HL-60 (cell line): ENCODE measurements around the gene LRRC8B.

Source experiments
- GABPA ChIP-seq: IDR thresholded peaks from 2 replicates; pipeline ENCODE4 v1.6.1; 2012; ENCODE audit warnings: low read depth
- POLR2AphosphoS5 ChIP-seq: IDR thresholded peaks from 2 replicates; pipeline ENCODE4 v1.6.1; 2012; ENCODE audit warnings: low read depth
- REST ChIP-seq: IDR thresholded peaks from 2 replicates; pipeline ENCODE4 v1.6.1; 2012; ENCODE audit warnings: low read depth; ENCODE audit not compliant: insufficient replicate concordance
- SPI1 ChIP-seq: IDR thresholded peaks from 2 replicates; pipeline ENCODE4 v1.6.1; 2012; ENCODE audit warnings: low read depth, mild to moderate bottlenecking, borderline replicate concordance
- TF ChIP-seq, protein P1 (sequence below): IDR thresholded peaks from one replicate; pipeline ENCODE4 v1.5.1; 2011; ENCODE audit warnings: low read length, control low read depth, inconsistent platforms; ENCODE audit not compliant: insufficient read depth

DNA sequence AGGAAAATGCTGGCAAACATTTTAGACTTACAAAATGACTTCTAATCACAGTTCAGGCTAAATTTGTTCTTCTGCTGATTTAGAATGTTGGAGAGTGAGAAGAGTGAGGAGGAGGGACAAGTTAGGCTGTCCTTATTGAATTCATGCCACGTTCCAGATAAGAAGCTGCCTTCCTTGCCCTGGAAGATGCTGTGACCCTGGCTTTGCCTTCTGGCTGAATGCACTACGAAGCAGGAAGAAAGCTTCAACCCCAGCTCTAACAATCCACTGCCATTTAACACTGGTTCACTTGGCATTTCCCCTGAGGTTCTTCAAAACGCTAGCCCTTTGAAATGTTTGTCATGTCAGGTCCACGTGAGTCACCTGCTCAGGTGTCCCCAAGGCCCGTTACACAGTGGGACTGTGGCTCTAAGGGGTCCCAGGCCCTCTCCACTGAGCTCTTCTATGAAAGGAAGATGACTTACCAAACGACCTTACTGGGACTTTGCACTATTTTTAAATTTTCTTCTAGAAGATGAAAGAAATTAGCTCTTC, 78.3 kb downstream of the LRRC8B start:
- TF ChIP-seq, protein P1, sequence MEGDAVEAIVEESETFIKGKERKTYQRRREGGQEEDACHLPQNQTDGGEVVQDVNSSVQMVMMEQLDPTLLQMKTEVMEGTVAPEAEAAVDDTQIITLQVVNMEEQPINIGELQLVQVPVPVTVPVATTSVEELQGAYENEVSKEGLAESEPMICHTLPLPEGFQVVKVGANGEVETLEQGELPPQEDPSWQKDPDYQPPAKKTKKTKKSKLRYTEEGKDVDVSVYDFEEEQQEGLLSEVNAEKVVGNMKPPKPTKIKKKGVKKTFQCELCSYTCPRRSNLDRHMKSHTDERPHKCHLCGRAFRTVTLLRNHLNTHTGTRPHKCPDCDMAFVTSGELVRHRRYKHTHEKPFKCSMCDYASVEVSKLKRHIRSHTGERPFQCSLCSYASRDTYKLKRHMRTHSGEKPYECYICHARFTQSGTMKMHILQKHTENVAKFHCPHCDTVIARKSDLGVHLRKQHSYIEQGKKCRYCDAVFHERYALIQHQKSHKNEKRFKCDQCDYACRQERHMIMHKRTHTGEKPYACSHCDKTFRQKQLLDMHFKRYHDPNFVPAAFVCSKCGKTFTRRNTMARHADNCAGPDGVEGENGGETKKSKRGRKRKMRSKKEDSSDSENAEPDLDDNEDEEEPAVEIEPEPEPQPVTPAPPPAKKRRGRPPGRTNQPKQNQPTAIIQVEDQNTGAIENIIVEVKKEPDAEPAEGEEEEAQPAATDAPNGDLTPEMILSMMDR, result no peak
- TF ChIP-seq REST (no peak), POLR2AphosphoS5 (no peak), GABPA (no peak), SPI1 (no peak)
